Mesendoderm (in vitro differentiated cells): ENCODE measurements around the gene MEA1.

Experiments used
- DNase-seq: peaks from one replicate; pipeline ENCODE4 v3.0.0; 2013
- H2AK5ac ChIP-seq: 2 replicates; pipeline ENCODE4 v1.6.1; 2013; ENCODE audit warnings: low read length, inconsistent platforms
- H2BK120ac ChIP-seq: 2 replicates; pipeline ENCODE4 v1.6.1; 2013; ENCODE audit warnings: low read depth, mild to moderate bottlenecking, low read length, moderate library complexity, mixed read lengths
- H2BK15ac ChIP-seq: replicated peaks from 2 replicates; pipeline ENCODE4 v1.6.1; 2013; ENCODE audit warnings: low read depth, mild to moderate bottlenecking, moderate library complexity
- H2BK5ac ChIP-seq: 2 replicates; pipeline ENCODE4 v1.6.1; 2013; ENCODE audit warnings: low read length, inconsistent platforms
- H3K18ac ChIP-seq: 2 replicates; pipeline ENCODE4 v1.6.1; 2013; ENCODE audit warnings: mild to moderate bottlenecking, low read length, mixed read lengths
- H3K23ac ChIP-seq: one replicate; pipeline ENCODE4 v1.6.1; 2013; ENCODE audit warnings: low read length
- H3K27ac ChIP-seq: 2 replicates; pipeline ENCODE4 v1.5.1; 2013; ENCODE audit warnings: low read depth, mild to moderate bottlenecking, inconsistent platforms, low read length, moderate library complexity
- H3K27me3 ChIP-seq: 2 replicates; pipeline ENCODE4 v1.6.1; 2013; ENCODE audit warnings: low read length, control low read depth, mild to moderate bottlenecking, inconsistent platforms; ENCODE audit not compliant: insufficient read depth, poor library complexity
- H3K36me3 ChIP-seq: 2 replicates; pipeline ENCODE4 v1.6.1; 2013; ENCODE audit warnings: low read length, inconsistent platforms; ENCODE audit not compliant: control insufficient read depth, insufficient read depth
- H3K4ac ChIP-seq: one replicate; pipeline ENCODE4 v1.6.1; 2013; ENCODE audit warnings: low read depth, mild to moderate bottlenecking, low read length, moderate library complexity
- H3K4me1 ChIP-seq: 2 replicates; pipeline ENCODE4 v1.6.1; 2013; ENCODE audit warnings: low read depth, low read length, inconsistent platforms; ENCODE audit not compliant: control insufficient read depth
- H3K4me2 ChIP-seq: 2 replicates; pipeline ENCODE4 v1.6.1; 2013; ENCODE audit warnings: low read length
- H3K4me3 ChIP-seq: 2 replicates; pipeline ENCODE4 v1.5.1; 2013; ENCODE audit warnings: mild to moderate bottlenecking, low read length
- H3K56ac ChIP-seq: one replicate; pipeline ENCODE4 v1.6.1; 2013; ENCODE audit warnings: low read length
- H3K79me1 ChIP-seq: 2 replicates; pipeline ENCODE4 v1.6.1; 2013; ENCODE audit warnings: low read length, inconsistent platforms
- H3K79me2 ChIP-seq: 2 replicates; pipeline ENCODE4 v1.6.1; 2013; ENCODE audit warnings: mild to moderate bottlenecking, low read length; ENCODE audit not compliant: control insufficient read depth, insufficient read depth
- H3K9ac ChIP-seq: 2 replicates; pipeline ENCODE4 v1.6.1; 2013; ENCODE audit warnings: low read length, inconsistent platforms
- H4K5ac ChIP-seq: one replicate; pipeline ENCODE4 v1.6.1; 2013; ENCODE audit warnings: low read length
- H4K8ac ChIP-seq: one replicate; pipeline ENCODE4 v1.6.1; 2013; ENCODE audit warnings: low read depth, mild to moderate bottlenecking, control low read depth, low read length, moderate library complexity
- WGBS: extraction: QIAGEN DNeasy Blood & Tissue Kit; methylation state at CpG from one replicate; pipeline ENCODE4 v1.1.7; 2013; ENCODE audit warnings: low lambda C conversion rate, missing lambda C conversion rate; ENCODE audit not compliant: insufficient coverage; ENCODE audit errors: extremely low coverage; 5-methylcytosine and 5-hydroxymethylcytosine counted together

Gene MEA1

GRCh38 chr6:43020052-43020705 lies 6.4 kb upstream of the MEA1 start:
- WGBS, result no CpG with 5 or more reads among the region's 3 CpGs
- Histone ChIP-seq H3K4me3 (no peak overlapping the region), H3K4me1 (peaks cover 2% of the 10 kb centered on the region), H3K79me1 (peaks cover 23% of the 10 kb centered on the region), H3K56ac (no peak overlapping the region), H3K36me3 (peaks cover 18% of the 10 kb centered on the region), H3K27ac (no peak overlapping the region), H2AK5ac (no peak overlapping the region), H4K8ac (no peak overlapping the region), H3K4me2 (no peak overlapping the region), H3K4ac (no peak overlapping the region), H3K79me2 (peaks cover 27% of the 10 kb centered on the region), H3K23ac (no peak overlapping the region), H3K18ac (no peak overlapping the region), H2BK120ac (no peak overlapping the region), H2BK5ac (no peak overlapping the region), H4K5ac (no peak overlapping the region), H2BK15ac (no peak overlapping the region), H3K27me3 (no peaks in the 10 kb centered on the region), H3K9ac (peak overlapping the region; percentile 100)
- no peak for DNase-seq

GRCh38 chr6:43019152-43019551 lies 5.4 kb upstream of the MEA1 start:
- Histone ChIP-seq H2AK5ac (no peak overlapping the region), H3K56ac (no peak overlapping the region), H3K23ac (no peak overlapping the region), H3K79me1 (peaks cover 16% of the 10 kb centered on the region), H3K27ac (no peak overlapping the region), H4K8ac (no peak overlapping the region), H2BK5ac (no peak overlapping the region), H4K5ac (no peak overlapping the region), H3K4ac (no peak overlapping the region), H3K4me3 (no peak overlapping the region), H3K4me1 (peaks cover 2% of the 10 kb centered on the region), H3K79me2 (peaks cover 29% of the 10 kb centered on the region), H3K9ac (no peak overlapping the region), H2BK120ac (no peak overlapping the region), H3K27me3 (no peaks in the 10 kb centered on the region), H3K4me2 (no peak overlapping the region), H3K36me3 (peaks cover 11% of the 10 kb centered on the region), H2BK15ac (no peak overlapping the region), H3K18ac (no peak overlapping the region)
- DNase-seq, result no peak
- WGBS, result no CpG with 5 or more reads among the region's 2 CpGs

- H3K27me3 ChIP-seq, result no peaks in the 10 kb centered on the region
- H3K79me2 ChIP-seq, result peaks cover 23% of the 10 kb centered on the region
- H3K23ac ChIP-seq, result peak overlapping the region; percentile 57
- H3K4ac ChIP-seq, result no peak overlapping the region
- peaks cover 11% of the 10 kb centered on the region for H3K36me3 ChIP-seq
- peaks cover 7% of the 10 kb centered on the region for H3K4me1 ChIP-seq
- no peak overlapping the region for H4K5ac ChIP-seq
- no peak overlapping the region for H2BK5ac ChIP-seq
- H3K79me1 ChIP-seq, result peaks cover 18% of the 10 kb centered on the region
- no peak overlapping the region for H3K9ac ChIP-seq
- no peak for DNase-seq
- no peak overlapping the region for H3K27ac ChIP-seq
- H4K8ac ChIP-seq, result no peak overlapping the region
- no peak overlapping the region for H2BK120ac ChIP-seq
- WGBS, result no CpG with 5 or more reads among the region's 12 CpGs
- H3K56ac ChIP-seq, result no peak overlapping the region
- no peak overlapping the region for H3K4me3 ChIP-seq
- H3K4me2 ChIP-seq, result no peak overlapping the region
- no peak overlapping the region for H2AK5ac ChIP-seq
- H2BK15ac ChIP-seq, result no peak overlapping the region
- H3K18ac ChIP-seq, result no peak overlapping the region
These were observed 3.2 kb upstream of the MEA1 start for GRCh38 chr6:43016943-43017334.

- no CpG with 5 or more reads among the region's 7 CpGs for WGBS
- H2BK120ac ChIP-seq, result no peak overlapping the region
- H2BK5ac ChIP-seq, result no peak overlapping the region
- peaks cover 7% of the 10 kb centered on the region for H3K4me1 ChIP-seq
- H3K18ac ChIP-seq, result no peak overlapping the region
- H4K8ac ChIP-seq, result no peak overlapping the region
- no peaks in the 10 kb centered on the region for H3K27me3 ChIP-seq
- H3K9ac ChIP-seq, result no peak overlapping the region
- peak; percentile 9 for DNase-seq
- peak overlapping the region; percentile 57 for H3K23ac ChIP-seq
- no peak overlapping the region for H3K27ac ChIP-seq
- no peak overlapping the region for H3K4me3 ChIP-seq
- no peak overlapping the region for H3K4me2 ChIP-seq
- no peak overlapping the region for H3K56ac ChIP-seq
- H2BK15ac ChIP-seq, result no peak overlapping the region
- H4K5ac ChIP-seq, result no peak overlapping the region
- H3K4ac ChIP-seq, result no peak overlapping the region
- peaks cover 21% of the 10 kb centered on the region for H3K79me2 ChIP-seq
- peaks cover 12% of the 10 kb centered on the region for H3K36me3 ChIP-seq
- H3K79me1 ChIP-seq, result peaks cover 18% of the 10 kb centered on the region
- no peak overlapping the region for H2AK5ac ChIP-seq
These were observed 2.6 kb upstream of the MEA1 start for GRCh38 chr6:43016176-43016942.

GRCh38 chr6:43014434-43014909 lies 726 bp upstream of the MEA1 start:
- peaks cover 21% of the 10 kb centered on the region for H3K79me2 ChIP-seq
- no CpG with 5 or more reads among the region's 7 CpGs for WGBS
- peaks cover 6% of the 10 kb centered on the region for H3K4me1 ChIP-seq
- peak overlapping the region; percentile 88 for H3K4me3 ChIP-seq
- H3K18ac ChIP-seq, result peak overlapping the region; percentile 4
- H3K27ac ChIP-seq, result peak overlapping the region; percentile 48
- no peak overlapping the region for H2BK15ac ChIP-seq
- H4K8ac ChIP-seq, result no peak overlapping the region
- H3K9ac ChIP-seq, result peak overlapping the region; percentile 93
- H3K23ac ChIP-seq, result peak overlapping the region; percentile 83
- no peak overlapping the region for H2BK120ac ChIP-seq
- peak overlapping the region; percentile 88 for H2AK5ac ChIP-seq
- peaks cover 18% of the 10 kb centered on the region for H3K79me1 ChIP-seq
- H3K4ac ChIP-seq, result no peak overlapping the region
- peak overlapping the region; percentile 97 for H3K4me2 ChIP-seq
- H3K56ac ChIP-seq, result peak overlapping the region; percentile 96
- DNase-seq, result no peak
- no peak overlapping the region for H4K5ac ChIP-seq
- peak overlapping the region; percentile 56 for H2BK5ac ChIP-seq
- H3K27me3 ChIP-seq, result no peaks in the 10 kb centered on the region
- peaks cover 20% of the 10 kb centered on the region for H3K36me3 ChIP-seq
